HCT116 (cell line): Measurements from ENCODE around the gene NSUN2.

ENCODE experiments used
- CEBPB ChIP-seq: IDR thresholded peaks from 2 replicates; pipeline ENCODE4 v1.6.1; 2012; ENCODE audit warnings: low read depth
- POLR2A ChIP-seq: IDR thresholded peaks from 2 replicates; pipeline ENCODE4 v1.7.0; 2011; ENCODE audit warnings: borderline replicate concordance; ENCODE audit not compliant: insufficient read depth, insufficient read length; ENCODE audit errors: extremely low read depth
- RAD21 ChIP-seq: IDR thresholded peaks from 2 replicates; pipeline ENCODE4 v1.6.1; 2012; ENCODE audit warnings: low read depth, mild to moderate bottlenecking
- TCF7L2 ChIP-seq: IDR thresholded peaks from 2 replicates; pipeline ENCODE4 v1.7.0; 2011; ENCODE audit warnings: borderline replicate concordance, inconsistent platforms; ENCODE audit not compliant: insufficient read depth, insufficient read length; ENCODE audit errors: extremely low read depth
- ZBTB33 ChIP-seq: IDR thresholded peaks from 2 replicates; pipeline ENCODE4 v1.6.1; 2011; ENCODE audit warnings: mild to moderate bottlenecking, low read length, moderate library complexity; ENCODE audit not compliant: insufficient replicate concordance; ENCODE audit errors: extremely low read depth
- TF ChIP-seq, protein P1 (sequence below), 3 experiments: fragments of 200-600 bp in 1 of 3; sonication (generic) in 1 of 3; IDR thresholded peaks in 2 of 3; conservative IDR thresholded peaks in 1 of 3; 2 replicates each; pipeline ENCODE4 v1.5.1; 2012 to 2017; ENCODE audit warnings: low read depth in 2 of 3, low read length in 2 of 3, antibody characterized with exemption in 1 of 3, borderline replicate concordance in 1 of 3, control low read depth in 1 of 3, mild to moderate bottlenecking in 1 of 3, mixed read lengths in 1 of 3, mixed run types in 1 of 3, moderate library complexity in 1 of 3; ENCODE audit not compliant: insufficient read depth in 1 of 3
- TF ChIP-seq, protein P2 (sequence below): IDR thresholded peaks from 2 replicates; pipeline ENCODE4 v1.6.1; 2012

DNA sequence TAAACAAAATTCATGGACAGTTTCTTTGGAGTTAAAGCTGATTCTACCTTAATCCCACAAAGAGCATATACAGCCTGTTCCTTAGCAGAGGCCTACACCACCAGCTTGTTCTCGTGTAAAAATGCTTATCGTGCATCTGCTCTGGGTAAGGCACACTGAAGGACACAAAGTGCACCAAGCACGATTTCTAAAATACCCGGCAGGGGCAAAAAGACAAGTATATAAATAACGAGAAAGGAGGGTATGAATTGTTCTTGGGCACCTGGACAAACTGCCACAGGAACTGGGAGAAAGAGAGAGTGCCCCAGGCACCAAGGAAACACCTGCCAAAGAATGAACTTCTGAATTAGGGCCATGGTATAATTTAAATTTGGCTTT, 25.3 kb downstream of the NSUN2 start:
- TF ChIP-seq POLR2A (no peak), RAD21 (no peak), ZBTB33 (no peak), TCF7L2 (no peak), CEBPB (no peak)
- TF ChIP-seq, protein P1, sequence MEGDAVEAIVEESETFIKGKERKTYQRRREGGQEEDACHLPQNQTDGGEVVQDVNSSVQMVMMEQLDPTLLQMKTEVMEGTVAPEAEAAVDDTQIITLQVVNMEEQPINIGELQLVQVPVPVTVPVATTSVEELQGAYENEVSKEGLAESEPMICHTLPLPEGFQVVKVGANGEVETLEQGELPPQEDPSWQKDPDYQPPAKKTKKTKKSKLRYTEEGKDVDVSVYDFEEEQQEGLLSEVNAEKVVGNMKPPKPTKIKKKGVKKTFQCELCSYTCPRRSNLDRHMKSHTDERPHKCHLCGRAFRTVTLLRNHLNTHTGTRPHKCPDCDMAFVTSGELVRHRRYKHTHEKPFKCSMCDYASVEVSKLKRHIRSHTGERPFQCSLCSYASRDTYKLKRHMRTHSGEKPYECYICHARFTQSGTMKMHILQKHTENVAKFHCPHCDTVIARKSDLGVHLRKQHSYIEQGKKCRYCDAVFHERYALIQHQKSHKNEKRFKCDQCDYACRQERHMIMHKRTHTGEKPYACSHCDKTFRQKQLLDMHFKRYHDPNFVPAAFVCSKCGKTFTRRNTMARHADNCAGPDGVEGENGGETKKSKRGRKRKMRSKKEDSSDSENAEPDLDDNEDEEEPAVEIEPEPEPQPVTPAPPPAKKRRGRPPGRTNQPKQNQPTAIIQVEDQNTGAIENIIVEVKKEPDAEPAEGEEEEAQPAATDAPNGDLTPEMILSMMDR (IDR thresholded peaks at IDR 0.05 in 2 of 3, conservative IDR thresholded peaks at IDR 0.05 in 1 of 3; ENCODE audit: borderline replicate concordance in 1 of 3, insufficient read depth in 1 of 3, low read depth in 2 of 3, low read length in 2 of 3) = no peak
- TF ChIP-seq, protein P2, sequence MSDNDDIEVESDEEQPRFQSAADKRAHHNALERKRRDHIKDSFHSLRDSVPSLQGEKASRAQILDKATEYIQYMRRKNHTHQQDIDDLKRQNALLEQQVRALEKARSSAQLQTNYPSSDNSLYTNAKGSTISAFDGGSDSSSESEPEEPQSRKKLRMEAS = no peak
